OCI-LY3 (cell line): ENCODE measurements around the gene CD70.

Experiments
- H2AFZ ChIP-seq: fragments of 200-600, 300-600 bp; shearing (Covaris generic); 2 replicates; pipeline ENCODE4 v1.6.0; 2014; ENCODE audit warnings: antibody characterized with exemption, low read depth, low read length
- H3K27ac ChIP-seq: fragments of 200-600, 300-600 bp; sonication (generic); 2 replicates; pipeline ENCODE4 v1.5.1; 2014; ENCODE audit warnings: mild to moderate bottlenecking, low read length, moderate library complexity, mixed read lengths
- H3K27me3 ChIP-seq: fragments of 200-600, 300-600 bp; sonication (generic); 2 replicates; pipeline ENCODE4 v1.6.1; 2014; ENCODE audit warnings: low read depth, low read length, mixed read lengths
- H3K36me3 ChIP-seq: fragments of 200-600, 300-600 bp; sonication (generic); replicated peaks from 2 replicates; pipeline ENCODE3; 2014; ENCODE audit warnings: low read depth, low read length, mixed read lengths
- H3K4me1 ChIP-seq: fragments of 300-600, 200-600 bp; sonication (generic); 2 replicates; pipeline ENCODE4 v1.6.1; 2014; ENCODE audit warnings: low read length, mixed read lengths
- H3K4me2 ChIP-seq: fragments of 200-600, 300-600 bp; sonication (generic); 2 replicates; pipeline ENCODE4 v1.6.1; 2014; ENCODE audit warnings: low read length, mixed read lengths
- H3K4me3 ChIP-seq: fragments of 300-600, 200-600 bp; sonication (generic); 2 replicates; pipeline ENCODE4 v1.5.1; 2014; ENCODE audit warnings: antibody characterized with exemption, mild to moderate bottlenecking, low read length, moderate library complexity
- H3K79me2 ChIP-seq: fragments of 300-600, 200-600 bp; shearing (Covaris generic); 2 replicates; pipeline ENCODE4 v1.6.1; 2014; ENCODE audit warnings: mild to moderate bottlenecking, low read length, mixed read lengths
- H3K9ac ChIP-seq: fragments of 300-600, 200-600 bp; shearing (Covaris generic); 2 replicates; pipeline ENCODE4 v1.6.0; 2014; ENCODE audit warnings: mild to moderate bottlenecking, low read length, moderate library complexity
- H3K9me3 ChIP-seq: fragments of 200-600, 300-600 bp; shearing (Covaris generic); 2 replicates; pipeline ENCODE4 v1.6.1; 2014; ENCODE audit warnings: low read length, mixed read lengths; ENCODE audit not compliant: insufficient read depth
- H4K20me1 ChIP-seq: fragments of 200-600, 300-600 bp; sonication (generic); 2 replicates; pipeline ENCODE4 v1.6.1; 2016; ENCODE audit warnings: low read length, mixed read lengths; ENCODE audit not compliant: insufficient read depth
- EZH2phosphoT487 ChIP-seq: fragments of 200-600 bp; shearing (Covaris generic); IDR thresholded peaks from 2 replicates; pipeline ENCODE4 v1.6.1; 2018; ENCODE audit warnings: antibody characterized with exemption, mixed run types, low read depth
- TF ChIP-seq, protein P1 (sequence below): fragments of 200-600, 300-600 bp; sonication (generic); IDR thresholded peaks from 2 replicates; pipeline ENCODE4 v1.5.1; 2014; ENCODE audit warnings: antibody characterized with exemption, low read length, low read depth

The CD70 gene

DNA sequence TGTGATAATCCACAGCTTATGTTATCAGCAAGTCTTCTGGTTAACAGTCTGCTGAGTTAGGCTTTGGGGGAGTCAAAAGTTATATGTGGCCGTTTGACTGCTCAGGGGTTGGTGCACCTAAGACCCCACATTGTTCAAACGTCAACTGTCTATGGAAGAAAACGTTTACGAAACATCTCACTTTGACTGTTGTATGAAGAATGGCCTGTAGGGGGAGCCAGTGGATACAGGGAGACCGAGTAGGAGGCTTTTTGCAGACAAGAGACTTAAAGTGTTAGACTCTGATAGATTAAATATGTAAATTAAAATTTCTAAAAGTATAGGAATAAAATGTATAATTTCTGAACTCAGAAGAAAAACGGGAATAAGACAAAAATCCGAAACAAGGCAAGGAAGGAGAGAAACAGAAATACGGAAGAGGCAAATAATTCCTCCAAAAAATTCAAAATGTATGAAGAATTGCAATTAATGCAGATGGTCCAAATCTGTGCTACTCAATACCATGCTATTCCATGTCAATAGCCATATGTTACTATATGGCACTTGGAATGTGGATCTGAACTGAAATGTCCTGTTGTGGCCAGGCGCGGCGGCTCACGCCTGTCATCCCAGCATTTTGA, 41.2 kb upstream of the CD70 start:
- peaks cover 14% of the 10 kb centered on the region; the same call in 1 of the 2 replicates for H3K9me3 ChIP-seq
- H2AFZ ChIP-seq = no peak overlapping the region
- H3K4me2 ChIP-seq = peak overlapping the region; percentile 63
- H3K4me3 ChIP-seq = 0 out of 2 replicates have a peak overlapping the region, but pooled peaks have one; percentile 59
- H3K27me3 ChIP-seq = peaks cover 5% of the 10 kb centered on the region
- no peak overlapping the region for H3K27ac ChIP-seq
- H3K4me1 ChIP-seq = peaks cover 31% of the 10 kb centered on the region
- H3K79me2 ChIP-seq = no peaks in the 10 kb centered on the region
- H3K36me3 ChIP-seq = no peaks in the 10 kb centered on the region
- H4K20me1 ChIP-seq = no peaks in the 10 kb centered on the region
- H3K9ac ChIP-seq = no peak overlapping the region
- TF ChIP-seq, protein P1, sequence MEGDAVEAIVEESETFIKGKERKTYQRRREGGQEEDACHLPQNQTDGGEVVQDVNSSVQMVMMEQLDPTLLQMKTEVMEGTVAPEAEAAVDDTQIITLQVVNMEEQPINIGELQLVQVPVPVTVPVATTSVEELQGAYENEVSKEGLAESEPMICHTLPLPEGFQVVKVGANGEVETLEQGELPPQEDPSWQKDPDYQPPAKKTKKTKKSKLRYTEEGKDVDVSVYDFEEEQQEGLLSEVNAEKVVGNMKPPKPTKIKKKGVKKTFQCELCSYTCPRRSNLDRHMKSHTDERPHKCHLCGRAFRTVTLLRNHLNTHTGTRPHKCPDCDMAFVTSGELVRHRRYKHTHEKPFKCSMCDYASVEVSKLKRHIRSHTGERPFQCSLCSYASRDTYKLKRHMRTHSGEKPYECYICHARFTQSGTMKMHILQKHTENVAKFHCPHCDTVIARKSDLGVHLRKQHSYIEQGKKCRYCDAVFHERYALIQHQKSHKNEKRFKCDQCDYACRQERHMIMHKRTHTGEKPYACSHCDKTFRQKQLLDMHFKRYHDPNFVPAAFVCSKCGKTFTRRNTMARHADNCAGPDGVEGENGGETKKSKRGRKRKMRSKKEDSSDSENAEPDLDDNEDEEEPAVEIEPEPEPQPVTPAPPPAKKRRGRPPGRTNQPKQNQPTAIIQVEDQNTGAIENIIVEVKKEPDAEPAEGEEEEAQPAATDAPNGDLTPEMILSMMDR = peak; percentile 89
- TF ChIP-seq EZH2phosphoT487 = no peak

DNA sequence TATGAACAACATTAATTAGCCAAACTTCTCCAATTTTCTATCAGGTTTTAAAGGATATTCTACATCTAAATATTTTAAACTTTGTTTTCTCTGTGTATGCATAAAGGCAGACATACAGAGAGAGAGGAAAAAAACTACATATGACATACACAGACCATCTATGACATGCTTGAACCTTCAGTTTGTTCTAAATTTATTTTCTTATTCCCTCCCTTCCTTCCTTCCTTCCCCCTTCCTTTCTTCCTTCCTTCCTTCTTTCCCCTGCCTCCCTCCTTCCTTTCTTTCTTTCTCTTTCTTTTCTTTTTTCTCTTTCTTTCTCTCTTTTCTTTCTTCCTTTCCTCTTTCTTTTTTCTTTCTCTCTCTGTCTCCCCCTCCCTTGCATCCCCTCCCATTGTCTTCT, 35.8 kb upstream of the CD70 start:
- Histone ChIP-seq H2AFZ (no peak overlapping the region), H3K9me3 (peaks cover 28% of the 10 kb centered on the region), H3K9ac (no peak overlapping the region), H3K27me3 (no peaks in the 10 kb centered on the region; the same call in 1 of the 2 replicates), H3K79me2 (no peaks in the 10 kb centered on the region), H3K4me2 (no peak overlapping the region), H3K4me3 (no peak overlapping the region), H3K36me3 (peaks cover 2% of the 10 kb centered on the region), H3K27ac (no peak overlapping the region), H4K20me1 (no peaks in the 10 kb centered on the region), H3K4me1 (peaks cover 14% of the 10 kb centered on the region)
- no peak for TF ChIP-seq EZH2phosphoT487
- TF ChIP-seq, protein P1 = no peak

DNA sequence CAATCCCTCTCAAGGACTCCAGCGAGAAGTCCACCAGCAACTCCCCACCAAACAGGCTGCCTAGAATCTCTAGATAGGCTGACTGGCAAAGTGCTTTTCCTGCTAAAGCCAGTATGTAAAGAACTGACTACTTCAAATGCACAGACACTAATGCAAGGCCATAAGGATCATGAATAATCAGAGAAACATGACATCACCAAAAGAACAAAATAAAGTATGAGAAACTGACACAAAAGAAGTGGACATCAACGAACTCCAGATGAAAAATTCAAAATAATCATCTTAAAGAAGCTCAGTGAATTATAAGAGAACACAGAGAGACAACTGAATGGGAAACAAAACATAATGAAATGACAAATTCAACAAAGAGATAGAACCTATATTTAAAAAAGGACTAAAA, 26.4 kb upstream of the CD70 start:
- H3K27ac ChIP-seq = no peak overlapping the region
- H2AFZ ChIP-seq = no peak overlapping the region
- peaks cover 10% of the 10 kb centered on the region; the same call in 1 of the 2 replicates for H3K27me3 ChIP-seq
- no peak overlapping the region for H3K4me2 ChIP-seq
- peaks cover 37% of the 10 kb centered on the region for H3K9me3 ChIP-seq
- no peak for TF ChIP-seq EZH2phosphoT487
- TF ChIP-seq, protein P1 = no peak
- no peaks in the 10 kb centered on the region for H4K20me1 ChIP-seq
- H3K4me3 ChIP-seq = no peak overlapping the region
- no peaks in the 10 kb centered on the region for H3K79me2 ChIP-seq
- peaks cover 21% of the 10 kb centered on the region for H3K36me3 ChIP-seq
- H3K4me1 ChIP-seq = peaks cover 17% of the 10 kb centered on the region
- H3K9ac ChIP-seq = no peak overlapping the region

DNA sequence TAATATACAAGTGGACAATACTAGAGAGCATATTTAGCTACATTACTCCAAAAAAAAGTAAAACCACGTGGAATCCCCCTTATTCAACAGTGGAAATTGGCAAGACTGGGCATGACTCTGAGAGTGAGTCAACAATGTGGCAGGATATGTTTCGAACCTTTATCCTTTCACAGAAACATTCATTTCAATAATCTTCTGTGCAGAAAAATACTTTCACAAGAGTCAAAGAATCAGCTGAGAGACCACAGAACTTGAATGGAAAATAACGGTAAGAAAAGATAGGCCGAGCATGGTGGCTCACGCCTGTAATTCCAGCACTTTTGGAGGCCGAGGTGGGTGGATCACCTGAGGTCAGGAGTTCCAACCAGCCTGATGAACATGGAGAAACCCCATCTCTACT, 25.1 kb upstream of the CD70 start:
- Histone ChIP-seq H3K4me1 (peaks cover 28% of the 10 kb centered on the region), H3K36me3 (peaks cover 21% of the 10 kb centered on the region), H4K20me1 (no peaks in the 10 kb centered on the region), H3K9ac (no peak overlapping the region), H3K4me2 (no peak overlapping the region), H2AFZ (no peak overlapping the region), H3K4me3 (no peak overlapping the region), H3K9me3 (peaks cover 33% of the 10 kb centered on the region), H3K27ac (no peak overlapping the region), H3K79me2 (no peaks in the 10 kb centered on the region), H3K27me3 (peaks cover 16% of the 10 kb centered on the region; the same call in 1 of the 2 replicates)
- no peak for TF ChIP-seq EZH2phosphoT487
- TF ChIP-seq, protein P1 = no peak
